Esophagus squamous epithelium (tissue), 5 donors: ENCODE measurements around the gene MAGT1. TPM values are rescaled to one million over a fixed set of nuclear protein-coding genes. Genes with fewer than 3 reads are reported as not detected.

ENCODE experiments used
- DNase-seq: peaks from one replicate; lab custom pipeline; 2025; lab: John Stamatoyannopoulos, UW
- H3K27ac ChIP-seq, 4 donors: fragments of 200-600 bp; sonication (generic); one replicate each; pipeline ENCODE4 v1.5.1; 2016 to 2019; ENCODE audit warnings: mild to moderate bottlenecking in 1 of 4
- H3K27me3 ChIP-seq, 4 donors: fragments of 200-600 bp; sonication (generic); 1 replicate in 3 of 4; 2 replicates in 1 of 4; pipeline versions ENCODE4 v1.5.1 to v1.6.0; 2017 to 2021; ENCODE audit warnings: antibody characterized with exemption in 1 of 4
- H3K36me3 ChIP-seq, 3 donors: fragments of 200-600 bp; sonication (generic); one replicate each; pipeline ENCODE4 v1.5.1; 2016 to 2019
- H3K4me1 ChIP-seq, 3 donors: fragments of 200-600 bp; sonication (generic); one replicate each; pipeline ENCODE4 v1.5.1; 2017 to 2019
- H3K4me3 ChIP-seq, 4 donors: fragments of 200-600 bp; sonication (generic); 1 replicate in 3 of 4; 2 replicates in 1 of 4; pipeline ENCODE4 v1.5.1; 2016 to 2019; ENCODE audit warnings: mild to moderate bottlenecking in 2 of 4, moderate library complexity in 1 of 4
- H3K9me3 ChIP-seq, 3 donors: fragments of 200-600 bp; sonication (generic); one replicate each; pipeline ENCODE4 v1.5.1; 2016 to 2019
- POLR2A ChIP-seq, 4 donors: fragments of 450-650 bp; IDR thresholded peaks; one replicate each; pipeline ENCODE4 v1.6.1; 2017; ENCODE audit warnings: antibody characterized with exemption in 4 of 4, mild to moderate bottlenecking in 4 of 4, moderate library complexity in 3 of 4
- WGBS, 2 donors: methylation state at CpG; one replicate each; pipeline ENCODE4 v1.1.5; 2018; 5-methylcytosine and 5-hydroxymethylcytosine counted together
- intact Hi-C: fragments of 100-400 bp; cut with DNase I; formaldehyde crosslinking; loops from one replicate; pipeline ENCODE4 v1.15.0; 2022
- total RNA-seq, 4 donors: library from RNA; depleted of rRNA; stranded (reverse); fragments of >200 nt; gene quantifications; one replicate each; pipeline ENCODE4 v1.1.0, GENCODE V29; 2016
- TF ChIP-seq, protein P1 (sequence below), 6 experiments: fragments of 450-650 bp in 4 of 6; fragments of 200-600 bp in 2 of 6; sonication (generic) in 2 of 6; IDR thresholded peaks; one replicate each; pipeline ENCODE4 v1.5.1; 2016 to 2019; ENCODE audit warnings: antibody characterized with exemption in 6 of 6, mild to moderate bottlenecking in 4 of 6, moderate library complexity in 4 of 6
- donor health status: DM: yes; HTN: yes; CAD: no.

Gene MAGT1
- total RNA-seq, 4 donors from 2014 or later = 31.0 to 51.2 (median 38.4) TPM

DNA sequence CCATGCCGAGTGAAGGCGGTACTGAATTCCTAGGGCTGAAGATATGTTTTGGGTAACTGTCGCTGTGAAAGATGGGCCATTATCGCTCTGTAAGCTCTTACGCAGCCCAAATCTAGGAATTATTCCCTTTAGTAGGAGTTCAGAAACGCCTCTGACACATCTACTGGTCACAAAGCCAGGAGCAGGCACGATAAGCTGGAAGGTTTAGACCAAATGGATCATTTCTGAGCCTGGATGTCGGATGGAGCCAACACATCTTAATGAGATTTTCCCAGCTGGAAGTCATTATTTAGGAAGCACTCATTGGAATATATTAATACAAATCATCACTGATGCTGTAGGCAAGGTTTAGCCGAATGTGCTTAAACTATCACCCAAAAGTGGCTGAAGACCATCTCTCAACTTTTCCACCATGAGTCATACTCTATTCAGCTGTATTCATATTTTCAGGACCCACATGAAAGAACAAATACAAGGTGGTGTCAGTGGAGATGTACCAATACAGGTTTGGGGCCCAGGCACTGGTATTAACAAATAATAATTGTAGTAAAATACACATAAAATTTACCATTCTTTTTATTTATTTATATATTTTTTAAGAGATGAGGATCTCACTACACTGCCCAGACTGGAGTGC is 75.0 kb downstream of the MAGT1 start:
- WGBS, 2 donors = 61 to 87% methylated on average over 3 to 9 of the region's 9 CpGs
- Histone ChIP-seq H3K9me3 (no peaks in the 10 kb centered on the region), H3K4me3 (no peak overlapping the region), H3K36me3 (peaks cover 0 to 14% (median 0%) of the 10 kb centered on the region in 3 donors), H3K27ac (no peak overlapping the region), H3K4me1 (no peaks in the 10 kb centered on the region), H3K27me3 (no peaks in the 10 kb centered on the region)
- DNase-seq = no peak
- TF ChIP-seq POLR2A (IDR thresholded peaks at IDR 0.05) = no peak
- TF ChIP-seq, protein P1, sequence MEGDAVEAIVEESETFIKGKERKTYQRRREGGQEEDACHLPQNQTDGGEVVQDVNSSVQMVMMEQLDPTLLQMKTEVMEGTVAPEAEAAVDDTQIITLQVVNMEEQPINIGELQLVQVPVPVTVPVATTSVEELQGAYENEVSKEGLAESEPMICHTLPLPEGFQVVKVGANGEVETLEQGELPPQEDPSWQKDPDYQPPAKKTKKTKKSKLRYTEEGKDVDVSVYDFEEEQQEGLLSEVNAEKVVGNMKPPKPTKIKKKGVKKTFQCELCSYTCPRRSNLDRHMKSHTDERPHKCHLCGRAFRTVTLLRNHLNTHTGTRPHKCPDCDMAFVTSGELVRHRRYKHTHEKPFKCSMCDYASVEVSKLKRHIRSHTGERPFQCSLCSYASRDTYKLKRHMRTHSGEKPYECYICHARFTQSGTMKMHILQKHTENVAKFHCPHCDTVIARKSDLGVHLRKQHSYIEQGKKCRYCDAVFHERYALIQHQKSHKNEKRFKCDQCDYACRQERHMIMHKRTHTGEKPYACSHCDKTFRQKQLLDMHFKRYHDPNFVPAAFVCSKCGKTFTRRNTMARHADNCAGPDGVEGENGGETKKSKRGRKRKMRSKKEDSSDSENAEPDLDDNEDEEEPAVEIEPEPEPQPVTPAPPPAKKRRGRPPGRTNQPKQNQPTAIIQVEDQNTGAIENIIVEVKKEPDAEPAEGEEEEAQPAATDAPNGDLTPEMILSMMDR (IDR thresholded peaks at IDR 0.05) = no peak
- intact Hi-C loops = no loop called here

DNA sequence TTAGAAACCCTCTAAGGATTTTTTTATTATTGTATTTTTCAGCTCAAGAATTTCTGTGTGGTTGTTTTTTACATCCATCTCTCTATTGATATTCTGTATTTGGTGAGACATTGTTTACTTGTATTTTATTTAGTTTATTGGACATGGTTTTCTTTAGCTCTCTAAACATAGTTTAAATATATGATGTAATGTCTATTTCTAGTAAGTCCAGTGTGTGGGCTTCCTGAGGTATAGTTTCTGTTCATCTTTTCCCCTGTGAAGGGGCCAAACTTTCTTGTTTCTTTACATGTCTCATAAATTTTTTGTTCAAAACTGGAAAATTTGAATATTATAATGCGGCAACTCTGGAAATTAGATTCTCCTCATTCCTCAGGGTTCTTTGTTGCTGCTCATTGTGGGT is 81.0 kb downstream of the MAGT1 start:
- no peaks in the 10 kb centered on the region for H3K9me3 ChIP-seq
- H3K36me3 ChIP-seq = no peaks in the 10 kb centered on the region
- DNase-seq = no peak
- no peak for TF ChIP-seq POLR2A (IDR thresholded peaks at IDR 0.05)
- TF ChIP-seq, protein P1 (IDR thresholded peaks at IDR 0.05) = no peak
- no peak overlapping the region for H3K27ac ChIP-seq
- H3K4me1 ChIP-seq = no peaks in the 10 kb centered on the region
- no peak overlapping the region for H3K4me3 ChIP-seq
- intact Hi-C loops = no loop called here
- 82 to 100% methylated on average over 1 of the region's 1 CpG for WGBS, 2 donors
- no peaks in the 10 kb centered on the region for H3K27me3 ChIP-seq

DNA sequence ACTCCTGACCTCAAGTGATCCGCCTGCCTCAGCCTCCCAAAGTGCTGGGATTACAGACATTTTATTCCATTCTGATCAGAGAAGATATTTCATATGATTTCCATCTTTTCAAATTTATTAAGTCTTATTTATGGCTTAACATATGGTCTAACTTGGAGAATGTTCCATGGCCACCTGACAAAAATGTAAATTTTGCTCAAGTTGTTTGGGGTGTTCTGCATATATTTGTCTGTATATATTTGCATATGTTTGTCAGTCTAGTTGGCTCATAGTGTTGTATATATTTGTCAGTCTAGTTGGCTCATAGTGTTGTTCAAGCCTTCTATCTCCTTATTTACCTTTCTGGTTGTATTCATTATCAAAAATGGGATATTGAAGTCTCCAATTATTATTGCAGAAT is 93.0 kb downstream of the MAGT1 start:
- no peaks in the 10 kb centered on the region for H3K9me3 ChIP-seq
- TF ChIP-seq, protein P1 (IDR thresholded peaks at IDR 0.05) = no peak
- TF ChIP-seq POLR2A (IDR thresholded peaks at IDR 0.05) = no peak
- H3K4me1 ChIP-seq = no peaks in the 10 kb centered on the region
- H3K27me3 ChIP-seq = no peaks in the 10 kb centered on the region
- no peak overlapping the region for H3K27ac ChIP-seq
- DNase-seq = no peak
- intact Hi-C loops = no loop called here
- H3K36me3 ChIP-seq = no peaks in the 10 kb centered on the region
- WGBS, 2 donors = 57 to 62% methylated on average over 1 of the region's 1 CpG
- no peak overlapping the region for H3K4me3 ChIP-seq

DNA sequence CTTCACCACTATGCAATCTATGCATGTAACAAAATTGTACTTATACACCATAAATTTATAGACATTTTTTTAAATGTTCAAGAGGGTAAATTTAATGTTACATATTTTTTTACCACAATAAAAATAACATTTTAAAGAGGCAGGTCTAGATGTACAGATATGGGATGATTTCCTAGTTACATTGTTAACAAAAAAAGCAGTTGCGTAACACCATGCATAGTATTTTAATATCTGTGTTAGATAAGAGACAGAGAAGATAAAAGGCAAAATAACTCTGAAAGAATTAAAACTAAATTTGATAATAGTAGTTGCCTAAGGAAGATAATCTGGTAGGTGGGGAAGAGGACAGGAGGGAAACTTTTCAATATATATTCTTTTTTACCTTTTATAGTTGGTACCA is 100.1 kb downstream of the MAGT1 start:
- intact Hi-C loops = no loop called here
- Histone ChIP-seq H3K36me3 (no peaks in the 10 kb centered on the region), H3K27me3 (no peaks in the 10 kb centered on the region), H3K9me3 (no peaks in the 10 kb centered on the region), H3K27ac (no peak overlapping the region), H3K4me1 (no peaks in the 10 kb centered on the region), H3K4me3 (no peak overlapping the region)
- WGBS, 2 donors = 94 to 95% methylated on average over 1 of the region's 1 CpG
- TF ChIP-seq POLR2A (IDR thresholded peaks at IDR 0.05) = no peak
- TF ChIP-seq, protein P1 (IDR thresholded peaks at IDR 0.05) = no peak
- no peak for DNase-seq

DNA sequence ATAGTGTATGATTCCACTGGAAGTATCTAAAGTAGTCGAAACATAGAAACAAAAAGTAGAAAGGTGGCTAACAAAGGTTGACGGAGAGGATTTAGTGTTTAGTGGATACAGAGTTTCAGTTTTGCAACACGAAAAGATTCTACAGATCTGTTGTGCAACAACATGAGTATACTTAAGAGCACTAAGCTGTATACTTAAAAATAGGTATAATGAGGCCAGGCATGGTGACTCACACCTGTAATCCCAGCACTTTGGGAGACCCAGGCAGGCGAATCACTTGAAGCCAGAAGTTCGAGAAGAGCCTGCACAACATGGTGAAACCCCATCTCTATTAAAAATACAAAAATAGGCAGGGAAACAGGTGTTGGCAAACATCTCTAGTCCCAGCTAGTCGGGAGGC is 101.3 kb downstream of the MAGT1 start:
- no peaks in the 10 kb centered on the region for H3K36me3 ChIP-seq
- H3K9me3 ChIP-seq = no peaks in the 10 kb centered on the region
- intact Hi-C loops = no loop called here
- no peaks in the 10 kb centered on the region for H3K4me1 ChIP-seq
- no peak overlapping the region for H3K4me3 ChIP-seq
- H3K27me3 ChIP-seq = no peaks in the 10 kb centered on the region
- DNase-seq = no peak
- H3K27ac ChIP-seq = no peak overlapping the region
- WGBS, 2 donors = 63 to 68% methylated on average over 6 of the region's 6 CpGs
- TF ChIP-seq, protein P1 (IDR thresholded peaks at IDR 0.05) = no peak
- no peak for TF ChIP-seq POLR2A (IDR thresholded peaks at IDR 0.05)
